ENCODE data around the gene ZNF280A. TPM values are rescaled to one million over a fixed set of nuclear protein-coding genes. Genes with fewer than 3 reads are reported as not detected.

ZNF280A gene
- total and polyA plus RNA-seq, 2 experiments from 2014 or later: not detected

DNA sequence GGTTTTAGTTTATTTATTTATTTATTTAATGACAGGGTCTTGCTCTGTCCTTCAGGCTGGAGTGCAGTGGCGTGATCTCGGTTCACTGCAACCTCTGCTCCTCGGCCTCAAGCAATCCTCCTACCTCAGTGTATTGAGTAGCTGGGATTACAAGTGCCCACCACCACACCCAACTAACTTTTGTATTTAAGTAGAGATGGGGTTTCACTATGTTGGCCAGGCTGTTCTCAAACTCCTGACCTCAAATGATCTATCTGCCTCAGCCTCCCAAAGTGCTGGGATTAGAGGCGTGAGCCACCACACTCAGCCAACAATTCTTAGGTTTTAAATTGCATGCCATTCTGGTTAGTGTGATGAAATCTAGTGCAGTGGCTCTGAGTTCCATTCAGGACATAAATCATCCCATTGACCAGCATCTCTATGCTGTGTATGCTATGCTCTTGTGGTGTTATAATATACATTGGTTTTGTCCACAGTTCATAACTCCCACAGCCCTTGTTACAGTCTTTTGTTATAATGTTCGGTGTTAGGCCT lies 40.0 kb downstream of the ZNF280A start:
- Histone ChIP-seq H3K27me3 (ENCODE audit: insufficient read depth) (peaks cover 95% of the 10 kb centered on the region), H4K20me1 (replicated peaks; ENCODE audit: insufficient read depth) (no peaks in the 10 kb centered on the region; the same call in 1 of the 2 replicates), H3K27ac (ENCODE audit: low read depth) (no peak overlapping the region), H3K4me2 (no peak overlapping the region), H3K4me3 (no peak overlapping the region), H3K4me1 (ENCODE audit: insufficient read depth) (no peaks in the 10 kb centered on the region), H3K79me2 (replicated peaks; ENCODE audit: insufficient read depth) (no peaks in the 10 kb centered on the region), H2AFZ (no peak overlapping the region), H3K9me2 (ENCODE audit: insufficient read depth) (no peaks in the 10 kb centered on the region), H3K36me3 (ENCODE audit: insufficient read depth) (no peaks in the 10 kb centered on the region), H3F3A (replicated peaks; ENCODE audit: low read depth) (no peaks in the 10 kb centered on the region)
- Mint-ChIP-seq H3K4me1 (no peaks in the 10 kb centered on the region), H3K4me3 (no peak overlapping the region), H3K9me3 (no peaks in the 10 kb centered on the region; the same call in 2 of the 3 replicates), H3K27ac (no peak overlapping the region), H3K27me3 (ENCODE audit: insufficient read depth, low read depth, poor library complexity) (peaks cover 24% of the 10 kb centered on the region), H3K36me3 (ENCODE audit: low read depth) (no peaks in the 10 kb centered on the region)
- ATAC-seq: no peak
- DNase-seq (ENCODE audit: low spot score): no peak
- TF ChIP-seq JUNB (IDR thresholded peaks at IDR 0.05; ENCODE audit: unreplicated experiment) (no peak), ZNF331 (CRISPR knock-in tag; IDR thresholded peaks at IDR 0.05; ENCODE audit: low read depth) (no peak), ZNF114 (CRISPR knock-in tag; IDR thresholded peaks at IDR 0.05) (no peak), CREB1 (CRISPR knock-in tag; IDR thresholded peaks at IDR 0.05; ENCODE audit: low read depth) (no peak), NANOG (IDR thresholded peaks at IDR 0.05; ENCODE audit: borderline replicate concordance) (no peak), POLR2AphosphoS5 (IDR thresholded peaks at IDR 0.05; ENCODE audit: low read depth) (no peak), EZH2 (IDR thresholded peaks at IDR 0.05; ENCODE audit: low read depth, unreplicated experiment) (no peak), EZH2phosphoT487 (IDR thresholded peaks at IDR 0.05; ENCODE audit: unreplicated experiment) (no peak), STAT1 (IDR thresholded peaks at IDR 0.05; ENCODE audit: unreplicated experiment) (no peak)
- TF ChIP-seq, protein P1, sequence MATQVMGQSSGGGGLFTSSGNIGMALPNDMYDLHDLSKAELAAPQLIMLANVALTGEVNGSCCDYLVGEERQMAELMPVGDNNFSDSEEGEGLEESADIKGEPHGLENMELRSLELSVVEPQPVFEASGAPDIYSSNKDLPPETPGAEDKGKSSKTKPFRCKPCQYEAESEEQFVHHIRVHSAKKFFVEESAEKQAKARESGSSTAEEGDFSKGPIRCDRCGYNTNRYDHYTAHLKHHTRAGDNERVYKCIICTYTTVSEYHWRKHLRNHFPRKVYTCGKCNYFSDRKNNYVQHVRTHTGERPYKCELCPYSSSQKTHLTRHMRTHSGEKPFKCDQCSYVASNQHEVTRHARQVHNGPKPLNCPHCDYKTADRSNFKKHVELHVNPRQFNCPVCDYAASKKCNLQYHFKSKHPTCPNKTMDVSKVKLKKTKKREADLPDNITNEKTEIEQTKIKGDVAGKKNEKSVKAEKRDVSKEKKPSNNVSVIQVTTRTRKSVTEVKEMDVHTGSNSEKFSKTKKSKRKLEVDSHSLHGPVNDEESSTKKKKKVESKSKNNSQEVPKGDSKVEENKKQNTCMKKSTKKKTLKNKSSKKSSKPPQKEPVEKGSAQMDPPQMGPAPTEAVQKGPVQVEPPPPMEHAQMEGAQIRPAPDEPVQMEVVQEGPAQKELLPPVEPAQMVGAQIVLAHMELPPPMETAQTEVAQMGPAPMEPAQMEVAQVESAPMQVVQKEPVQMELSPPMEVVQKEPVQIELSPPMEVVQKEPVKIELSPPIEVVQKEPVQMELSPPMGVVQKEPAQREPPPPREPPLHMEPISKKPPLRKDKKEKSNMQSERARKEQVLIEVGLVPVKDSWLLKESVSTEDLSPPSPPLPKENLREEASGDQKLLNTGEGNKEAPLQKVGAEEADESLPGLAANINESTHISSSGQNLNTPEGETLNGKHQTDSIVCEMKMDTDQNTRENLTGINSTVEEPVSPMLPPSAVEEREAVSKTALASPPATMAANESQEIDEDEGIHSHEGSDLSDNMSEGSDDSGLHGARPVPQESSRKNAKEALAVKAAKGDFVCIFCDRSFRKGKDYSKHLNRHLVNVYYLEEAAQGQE (IDR thresholded peaks at IDR 0.05; ENCODE audit: unreplicated experiment): no peak
- TF ChIP-seq, protein P2, sequence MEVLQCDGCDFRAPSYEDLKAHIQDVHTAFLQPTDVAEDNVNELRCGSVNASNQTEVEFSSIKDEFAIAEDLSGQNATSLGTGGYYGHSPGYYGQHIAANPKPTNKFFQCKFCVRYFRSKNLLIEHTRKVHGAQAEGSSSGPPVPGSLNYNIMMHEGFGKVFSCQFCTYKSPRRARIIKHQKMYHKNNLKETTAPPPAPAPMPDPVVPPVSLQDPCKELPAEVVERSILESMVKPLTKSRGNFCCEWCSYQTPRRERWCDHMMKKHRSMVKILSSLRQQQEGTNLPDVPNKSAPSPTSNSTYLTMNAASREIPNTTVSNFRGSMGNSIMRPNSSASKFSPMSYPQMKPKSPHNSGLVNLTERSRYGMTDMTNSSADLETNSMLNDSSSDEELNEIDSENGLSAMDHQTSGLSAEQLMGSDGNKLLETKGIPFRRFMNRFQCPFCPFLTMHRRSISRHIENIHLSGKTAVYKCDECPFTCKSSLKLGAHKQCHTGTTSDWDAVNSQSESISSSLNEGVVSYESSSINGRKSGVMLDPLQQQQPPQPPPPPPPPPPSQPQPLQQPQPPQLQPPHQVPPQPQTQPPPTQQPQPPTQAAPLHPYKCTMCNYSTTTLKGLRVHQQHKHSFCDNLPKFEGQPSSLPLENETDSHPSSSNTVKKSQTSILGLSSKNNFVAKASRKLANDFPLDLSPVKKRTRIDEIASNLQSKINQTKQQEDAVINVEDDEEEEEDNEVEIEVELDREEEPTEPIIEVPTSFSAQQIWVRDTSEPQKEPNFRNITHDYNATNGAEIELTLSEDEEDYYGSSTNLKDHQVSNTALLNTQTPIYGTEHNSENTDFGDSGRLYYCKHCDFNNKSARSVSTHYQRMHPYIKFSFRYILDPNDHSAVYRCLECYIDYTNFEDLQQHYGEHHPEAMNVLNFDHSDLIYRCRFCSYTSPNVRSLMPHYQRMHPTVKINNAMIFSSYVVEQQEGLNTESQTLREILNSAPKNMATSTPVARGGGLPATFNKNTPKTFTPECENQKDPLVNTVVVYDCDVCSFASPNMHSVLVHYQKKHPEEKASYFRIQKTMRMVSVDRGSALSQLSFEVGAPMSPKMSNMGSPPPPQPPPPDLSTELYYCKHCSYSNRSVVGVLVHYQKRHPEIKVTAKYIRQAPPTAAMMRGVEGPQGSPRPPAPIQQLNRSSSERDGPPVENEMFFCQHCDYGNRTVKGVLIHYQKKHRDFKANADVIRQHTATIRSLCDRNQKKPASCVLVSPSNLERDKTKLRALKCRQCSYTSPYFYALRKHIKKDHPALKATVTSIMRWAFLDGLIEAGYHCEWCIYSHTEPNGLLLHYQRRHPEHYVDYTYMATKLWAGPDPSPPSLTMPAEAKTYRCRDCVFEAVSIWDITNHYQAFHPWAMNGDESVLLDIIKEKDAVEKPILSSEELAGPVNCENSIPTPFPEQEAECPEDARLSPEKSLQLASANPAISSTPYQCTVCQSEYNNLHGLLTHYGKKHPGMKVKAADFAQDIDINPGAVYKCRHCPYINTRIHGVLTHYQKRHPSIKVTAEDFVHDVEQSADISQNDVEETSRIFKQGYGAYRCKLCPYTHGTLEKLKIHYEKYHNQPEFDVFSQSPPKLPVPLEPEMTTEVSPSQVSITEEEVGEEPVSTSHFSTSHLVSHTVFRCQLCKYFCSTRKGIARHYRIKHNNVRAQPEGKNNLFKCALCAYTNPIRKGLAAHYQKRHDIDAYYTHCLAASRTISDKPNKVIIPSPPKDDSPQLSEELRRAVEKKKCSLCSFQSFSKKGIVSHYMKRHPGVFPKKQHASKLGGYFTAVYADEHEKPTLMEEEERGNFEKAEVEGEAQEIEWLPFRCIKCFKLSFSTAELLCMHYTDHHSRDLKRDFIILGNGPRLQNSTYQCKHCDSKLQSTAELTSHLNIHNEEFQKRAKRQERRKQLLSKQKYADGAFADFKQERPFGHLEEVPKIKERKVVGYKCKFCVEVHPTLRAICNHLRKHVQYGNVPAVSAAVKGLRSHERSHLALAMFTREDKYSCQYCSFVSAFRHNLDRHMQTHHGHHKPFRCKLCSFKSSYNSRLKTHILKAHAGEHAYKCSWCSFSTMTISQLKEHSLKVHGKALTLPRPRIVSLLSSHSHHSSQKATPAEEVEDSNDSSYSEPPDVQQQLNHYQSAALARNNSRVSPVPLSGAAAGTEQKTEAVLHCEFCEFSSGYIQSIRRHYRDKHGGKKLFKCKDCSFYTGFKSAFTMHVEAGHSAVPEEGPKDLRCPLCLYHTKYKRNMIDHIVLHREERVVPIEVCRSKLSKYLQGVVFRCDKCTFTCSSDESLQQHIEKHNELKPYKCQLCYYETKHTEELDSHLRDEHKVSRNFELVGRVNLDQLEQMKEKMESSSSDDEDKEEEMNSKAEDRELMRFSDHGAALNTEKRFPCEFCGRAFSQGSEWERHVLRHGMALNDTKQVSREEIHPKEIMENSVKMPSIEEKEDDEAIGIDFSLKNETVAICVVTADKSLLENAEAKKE (CRISPR knock-in tag; IDR thresholded peaks at IDR 0.05): no peak
- TF ChIP-seq, protein P3, sequence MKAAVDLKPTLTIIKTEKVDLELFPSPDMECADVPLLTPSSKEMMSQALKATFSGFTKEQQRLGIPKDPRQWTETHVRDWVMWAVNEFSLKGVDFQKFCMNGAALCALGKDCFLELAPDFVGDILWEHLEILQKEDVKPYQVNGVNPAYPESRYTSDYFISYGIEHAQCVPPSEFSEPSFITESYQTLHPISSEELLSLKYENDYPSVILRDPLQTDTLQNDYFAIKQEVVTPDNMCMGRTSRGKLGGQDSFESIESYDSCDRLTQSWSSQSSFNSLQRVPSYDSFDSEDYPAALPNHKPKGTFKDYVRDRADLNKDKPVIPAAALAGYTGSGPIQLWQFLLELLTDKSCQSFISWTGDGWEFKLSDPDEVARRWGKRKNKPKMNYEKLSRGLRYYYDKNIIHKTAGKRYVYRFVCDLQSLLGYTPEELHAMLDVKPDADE (IDR thresholded peaks at IDR 0.05): no peak
- TF ChIP-seq, protein P4, sequence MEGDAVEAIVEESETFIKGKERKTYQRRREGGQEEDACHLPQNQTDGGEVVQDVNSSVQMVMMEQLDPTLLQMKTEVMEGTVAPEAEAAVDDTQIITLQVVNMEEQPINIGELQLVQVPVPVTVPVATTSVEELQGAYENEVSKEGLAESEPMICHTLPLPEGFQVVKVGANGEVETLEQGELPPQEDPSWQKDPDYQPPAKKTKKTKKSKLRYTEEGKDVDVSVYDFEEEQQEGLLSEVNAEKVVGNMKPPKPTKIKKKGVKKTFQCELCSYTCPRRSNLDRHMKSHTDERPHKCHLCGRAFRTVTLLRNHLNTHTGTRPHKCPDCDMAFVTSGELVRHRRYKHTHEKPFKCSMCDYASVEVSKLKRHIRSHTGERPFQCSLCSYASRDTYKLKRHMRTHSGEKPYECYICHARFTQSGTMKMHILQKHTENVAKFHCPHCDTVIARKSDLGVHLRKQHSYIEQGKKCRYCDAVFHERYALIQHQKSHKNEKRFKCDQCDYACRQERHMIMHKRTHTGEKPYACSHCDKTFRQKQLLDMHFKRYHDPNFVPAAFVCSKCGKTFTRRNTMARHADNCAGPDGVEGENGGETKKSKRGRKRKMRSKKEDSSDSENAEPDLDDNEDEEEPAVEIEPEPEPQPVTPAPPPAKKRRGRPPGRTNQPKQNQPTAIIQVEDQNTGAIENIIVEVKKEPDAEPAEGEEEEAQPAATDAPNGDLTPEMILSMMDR (conservative IDR thresholded peaks at IDR 0.05; ENCODE audit: low read depth in 2 of 2): no peak

Data from GM23338 (cell line).